OCI-LY7 (cell line): ENCODE measurements around the gene LDHB. TPM values are rescaled to one million over a fixed set of nuclear protein-coding genes. Genes with fewer than 3 reads are reported as not detected.

Source experiments
- BruUV-seq: library from RNA; stranded (reverse); fragments of 400-500 nt; replicated peaks from 2 replicates; lab custom pipeline; 2021; lab: Mats Ljungman, UMichigan
- CTCF ChIA-PET: fragments of 300-600 bp; sonication (Branson Sonifier 250); formaldehyde crosslinking; loops from one replicate; lab custom pipeline; 2022; ENCODE audit warnings: antibody characterized with exemption; ENCODE audit not compliant: unreplicated experiment; lab: Charles Lee
- POLR2A ChIA-PET: fragments of 300-600 bp; sonication (Branson Sonifier 250); formaldehyde crosslinking; loops from one replicate; lab custom pipeline; 2022; ENCODE audit warnings: antibody characterized with exemption; lab: Charles Lee
- DNase-seq: peaks from one replicate; pipeline ENCODE4 v3.0.0-alpha.2; 2015; ENCODE audit warnings: low spot score
- H2AFZ ChIP-seq: fragments of 200-600 bp; sonication (generic), shearing (Covaris generic); 2 replicates; pipeline ENCODE4 v1.6.1; 2014; ENCODE audit warnings: mild to moderate bottlenecking, antibody characterized with exemption, low read length, moderate library complexity
- H3K27ac ChIP-seq: fragments of 200-600 bp; sonication (generic); 2 replicates; pipeline ENCODE4 v1.5.1; 2014; ENCODE audit warnings: mixed run types, low read depth, mild to moderate bottlenecking, moderate library complexity, low read length, inconsistent platforms; ENCODE audit not compliant: poor library complexity, severe bottlenecking
- H3K36me3 ChIP-seq: fragments of 200-600 bp; sonication (generic); 2 replicates; pipeline ENCODE4 v1.6.1; 2014; ENCODE audit warnings: mild to moderate bottlenecking, antibody characterized with exemption, low read length, moderate library complexity, mixed read lengths; ENCODE audit not compliant: insufficient read depth
- H3K4me1 ChIP-seq: fragments of 200-600 bp; sonication (generic); 2 replicates; pipeline ENCODE4 v1.5.1; 2014; ENCODE audit warnings: mild to moderate bottlenecking, low read length; ENCODE audit not compliant: insufficient read depth, poor library complexity, severe bottlenecking
- H3K4me2 ChIP-seq: fragments of 200-600 bp; sonication (generic); 2 replicates; pipeline ENCODE4 v1.6.1; 2014; ENCODE audit warnings: mild to moderate bottlenecking, low read length
- H3K4me3 ChIP-seq: fragments of 200-600 bp; sonication (generic); 2 replicates; pipeline ENCODE4 v1.5.1; 2014; ENCODE audit warnings: mild to moderate bottlenecking, low read depth, low read length; ENCODE audit not compliant: poor library complexity, severe bottlenecking
- H3K79me2 ChIP-seq: fragments of 200-600 bp; sonication (generic); 2 replicates; pipeline ENCODE4 v1.6.1; 2016; ENCODE audit warnings: low read depth, mild to moderate bottlenecking, low read length, moderate library complexity, mixed read lengths; ENCODE audit not compliant: insufficient read depth
- H3K9me2 ChIP-seq: fragments of 200-600 bp; sonication (generic); 2 replicates; pipeline ENCODE4 v1.6.1; 2016; ENCODE audit warnings: mild to moderate bottlenecking, low read length, mixed read lengths; ENCODE audit not compliant: insufficient read depth
- H3K9me3 ChIP-seq: fragments of 200-600 bp; sonication (generic); 2 replicates; pipeline ENCODE4 v1.6.1; 2014; ENCODE audit warnings: mild to moderate bottlenecking, mixed run types, low read length, mixed read lengths
- H4K20me1 ChIP-seq: fragments of 200-600 bp; sonication (generic); 2 replicates; pipeline ENCODE4 v1.6.1; 2014; ENCODE audit warnings: mild to moderate bottlenecking, antibody characterized with exemption, low read length, moderate library complexity, mixed read lengths; ENCODE audit not compliant: insufficient read depth
- CTCF ChIP-seq: fragments of 200-600 bp; sonication (generic); conservative IDR thresholded peaks from 2 replicates; pipeline ENCODE4 v1.5.1; 2014; ENCODE audit warnings: mild to moderate bottlenecking, antibody characterized with exemption, low read length, moderate library complexity, mixed read lengths
- EZH2phosphoT487 ChIP-seq: fragments of 200-600 bp; sonication (generic); IDR thresholded peaks from 2 replicates; pipeline ENCODE4 v1.6.1; 2018; ENCODE audit warnings: low read depth, borderline replicate concordance, mild to moderate bottlenecking, mixed run types, antibody characterized with exemption, low read length, moderate library complexity, mixed read lengths
- intact Hi-C: fragments of 100-400 bp; cut with micrococcal nuclease; formaldehyde crosslinking; loops from one replicate; pipeline ENCODE4 v1.10.0; 2022; ENCODE audit not compliant: unreplicated experiment
- total RNA-seq, 2 experiments: library from RNA; depleted of rRNA in 1 of 2; stranded (reverse); fragments of >200 nt in 1 of 2; shearing (Covaris generic) in 1 of 2; gene quantifications; 2 replicates each; pipeline ENCODE4 v1.2.3, GENCODE V29; 2014 to 2022

The LDHB gene
- total RNA-seq, 2 experiments from 2014 or later, result 551 to 999 TPM

DNA sequence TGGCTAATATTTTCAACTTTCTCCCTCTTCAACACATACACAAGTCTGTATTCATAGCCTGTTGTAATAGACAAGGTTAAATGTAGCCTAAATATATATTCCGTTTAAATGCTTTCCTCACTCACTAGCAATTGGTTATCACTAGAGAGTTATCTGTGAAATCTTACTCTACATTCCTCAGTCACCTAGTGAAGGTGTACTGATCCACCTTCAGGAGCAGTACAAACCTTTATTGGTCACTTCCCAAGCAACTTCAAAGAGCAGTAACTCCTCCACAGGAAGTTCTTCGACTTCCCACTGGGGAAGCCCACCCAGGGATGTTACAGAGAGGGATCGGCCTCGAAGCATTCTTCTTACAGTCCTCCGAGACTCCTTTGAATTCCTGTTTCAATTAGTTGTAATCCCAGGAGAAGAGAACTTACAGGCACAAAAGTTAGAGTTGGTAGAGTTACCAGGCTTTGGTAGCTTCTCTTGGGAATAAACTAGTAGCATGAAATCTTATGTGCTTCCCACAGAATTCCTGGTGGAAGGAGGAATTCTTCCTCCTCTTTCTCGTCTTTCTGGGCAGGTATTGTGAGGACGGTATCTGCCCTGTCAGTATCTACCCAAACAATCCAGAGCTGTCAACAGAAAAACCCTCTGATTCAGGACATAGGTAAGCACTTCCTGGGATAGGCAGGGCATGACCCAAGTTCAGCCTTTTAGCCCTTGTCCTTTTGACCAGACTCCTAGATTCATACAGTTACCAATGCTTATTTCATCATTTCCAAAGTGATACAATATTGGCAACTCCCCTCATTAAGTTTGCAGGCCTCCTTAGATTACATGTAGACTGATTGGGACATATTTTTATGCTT is 53.2 kb downstream of the LDHB start, which contains the start of gene GYS2:
TSS of gene GYS2 (minus strand) at position 603 of the 857 bp plus-strand sequence. CDS start at position 348, 255 bp downstream.
- ChIA-PET CTCF (no interaction called here), POLR2A (no interaction called here)
- H4K20me1 ChIP-seq, result no peaks in the 10 kb centered on the region
- TF ChIP-seq CTCF, result no peak
- TF ChIP-seq EZH2phosphoT487, result no peak
- no peak for DNase-seq
- no peaks in the 10 kb centered on the region for H3K79me2 ChIP-seq
- no TSS peak for BruUV-seq
- H2AFZ ChIP-seq, result no peak within 1 kb of the TSS
- no peaks in the 10 kb centered on the region for H3K9me3 ChIP-seq
- H3K27ac ChIP-seq, result no peak within 1 kb of the TSS
- peaks cover 10% of the 10 kb centered on the region for H3K4me1 ChIP-seq
- H3K4me2 ChIP-seq, result no peak within 1 kb of the TSS
- H3K36me3 ChIP-seq, result no peaks in the 10 kb centered on the region
- H3K9me2 ChIP-seq, result no peaks in the 10 kb centered on the region
- intact Hi-C loops, result no loop called here
- H3K4me3 ChIP-seq, result no peak within 1 kb of the TSS

- no peak for DNase-seq
- Histone ChIP-seq H3K4me2 (no peak overlapping the region), H2AFZ (no peak overlapping the region), H3K79me2 (no peaks in the 10 kb centered on the region), H4K20me1 (no peaks in the 10 kb centered on the region), H3K27ac (no peak overlapping the region), H3K9me2 (no peaks in the 10 kb centered on the region), H3K4me1 (peaks cover 25% of the 10 kb centered on the region), H3K4me3 (no peak overlapping the region), H3K36me3 (no peaks in the 10 kb centered on the region), H3K9me3 (no peaks in the 10 kb centered on the region)
- intact Hi-C loops, result no loop called here
- BruUV-seq, result no TSS peak
- ChIA-PET CTCF (no interaction called here), POLR2A (no interaction called here)
- TF ChIP-seq EZH2phosphoT487, result no peak
- TF ChIP-seq CTCF, result no peak
These were observed 54.9 kb downstream of the LDHB start for GRCh38 chr12:21602774-21603173.

DNA sequence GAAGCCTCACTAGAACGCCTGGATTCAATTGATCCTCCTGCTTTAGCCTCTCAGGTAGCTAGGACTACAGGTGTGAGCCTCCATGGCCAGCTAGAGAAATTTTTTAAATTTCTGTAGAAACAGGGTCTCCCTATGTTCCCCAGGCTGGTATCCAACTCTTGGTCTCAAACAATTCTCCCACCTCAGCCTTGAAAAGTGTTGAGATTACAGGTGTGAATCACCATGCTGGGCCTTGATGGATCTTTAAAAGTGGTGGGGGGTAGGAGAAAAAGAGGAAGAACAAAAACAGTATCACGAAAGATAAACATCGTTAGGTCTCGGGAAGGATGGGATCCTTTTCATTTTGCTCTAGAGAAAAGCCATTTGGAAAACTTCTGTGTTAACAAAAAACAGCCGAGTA is 57.4 kb downstream of the LDHB start:
- TF ChIP-seq EZH2phosphoT487, result no peak
- intact Hi-C loops, result no loop called here
- ChIA-PET POLR2A (interaction anchor here (0.5 to 1.6 kb wide), 10 partner anchors 9 to 163 kb away, joined by 3 to 5 read pairs (median 3); partner anchors contain the start of genes LDHB and PYROXD1), CTCF (no interaction called here)
- Histone ChIP-seq H3K4me2 (peak overlapping the region; percentile 60), H3K9me3 (no peaks in the 10 kb centered on the region), H3K36me3 (no peaks in the 10 kb centered on the region), H3K27ac (no peak overlapping the region), H4K20me1 (no peaks in the 10 kb centered on the region), H3K9me2 (no peaks in the 10 kb centered on the region), H3K4me1 (peaks cover 25% of the 10 kb centered on the region), H2AFZ (peak overlapping the region; percentile 34; the same call in 1 of the 2 replicates), H3K79me2 (no peaks in the 10 kb centered on the region), H3K4me3 (no peak overlapping the region)
- no peak for DNase-seq
- BruUV-seq, result no TSS peak
